Esophagus squamous epithelium (tissue), 5 donors: Measurements from ENCODE around the gene NEIL1. TPM values are rescaled to one million over a fixed set of nuclear protein-coding genes. Genes with fewer than 3 reads are reported as not detected.

ENCODE experiments used
- DNase-seq: peaks from one replicate; lab custom pipeline; 2025; lab: John Stamatoyannopoulos, UW
- H3K27ac ChIP-seq, 4 donors: fragments of 200-600 bp; sonication (generic); one replicate each; pipeline ENCODE4 v1.5.1; 2016 to 2019; ENCODE audit warnings: mild to moderate bottlenecking in 1 of 4
- H3K27me3 ChIP-seq, 4 donors: fragments of 200-600 bp; sonication (generic); 1 replicate in 3 of 4; 2 replicates in 1 of 4; pipeline versions ENCODE4 v1.5.1 to v1.6.0; 2017 to 2021; ENCODE audit warnings: antibody characterized with exemption in 1 of 4
- H3K36me3 ChIP-seq, 3 donors: fragments of 200-600 bp; sonication (generic); one replicate each; pipeline ENCODE4 v1.5.1; 2016 to 2019
- H3K4me1 ChIP-seq, 3 donors: fragments of 200-600 bp; sonication (generic); one replicate each; pipeline ENCODE4 v1.5.1; 2017 to 2019
- H3K4me3 ChIP-seq, 4 donors: fragments of 200-600 bp; sonication (generic); 1 replicate in 3 of 4; 2 replicates in 1 of 4; pipeline ENCODE4 v1.5.1; 2016 to 2019; ENCODE audit warnings: mild to moderate bottlenecking in 2 of 4, moderate library complexity in 1 of 4
- H3K9me3 ChIP-seq, 3 donors: fragments of 200-600 bp; sonication (generic); one replicate each; pipeline ENCODE4 v1.5.1; 2016 to 2019
- CTCF ChIP-seq, 6 experiments: fragments of 450-650 bp in 4 of 6; fragments of 200-600 bp in 2 of 6; sonication (generic) in 2 of 6; IDR thresholded peaks; one replicate each; pipeline ENCODE4 v1.5.1; 2016 to 2019; ENCODE audit warnings: antibody characterized with exemption in 6 of 6, mild to moderate bottlenecking in 4 of 6, moderate library complexity in 4 of 6
- POLR2A ChIP-seq, 4 donors: fragments of 450-650 bp; IDR thresholded peaks; one replicate each; pipeline ENCODE4 v1.6.1; 2017; ENCODE audit warnings: antibody characterized with exemption in 4 of 4, mild to moderate bottlenecking in 4 of 4, moderate library complexity in 3 of 4
- WGBS, 2 donors: methylation state at CpG; one replicate each; pipeline ENCODE4 v1.1.5; 2018; 5-methylcytosine and 5-hydroxymethylcytosine counted together
- intact Hi-C: fragments of 100-400 bp; cut with DNase I; formaldehyde crosslinking; loops from one replicate; pipeline ENCODE4 v1.15.0; 2022
- total RNA-seq, 4 donors: library from RNA; depleted of rRNA; stranded (reverse); fragments of >200 nt; gene quantifications; one replicate each; pipeline ENCODE4 v1.1.0, GENCODE V29; 2016
- donor health status: DM: yes; HTN: yes; CAD: no.

NEIL1 gene
- total RNA-seq, 4 donors from 2014 or later, result 7.9 to 58.0 (median 10.9) TPM

GRCh38 chr15:75361989-75362641, 15.3 kb downstream of the NEIL1 start:
- no peak for DNase-seq
- no peak for TF ChIP-seq CTCF (IDR thresholded peaks at IDR 0.05)
- intact Hi-C loops, result no loop called here
- Histone ChIP-seq H3K9me3 (no peaks in the 10 kb centered on the region), H3K4me3 (no peak overlapping the region), H3K4me1 (peaks cover 0 to 5% (median under 1%) of the 10 kb centered on the region in 3 donors), H3K27ac (no peak overlapping the region), H3K27me3 (no peaks in the 10 kb centered on the region), H3K36me3 (peaks cover 34 to 99% (median 38%) of the 10 kb centered on the region in 3 donors)
- WGBS, 2 donors, result 80% methylated on average over 1 of the region's 13 CpGs; no CpG with 5 or more reads in 1 of the 2 donors

- WGBS, 2 donors, result 80% methylated on average over 2 of the region's 7 CpGs; no CpG with 5 or more reads in 1 of the 2 donors
Measured at GRCh38 chr15:75362642-75363249, 15.9 kb downstream of the NEIL1 start.

GRCh38 chr15:75363786-75364185, 16.9 kb downstream of the NEIL1 start:
- no peak overlapping the region for H3K4me3 ChIP-seq
- no peaks in the 10 kb centered on the region for H3K9me3 ChIP-seq
- no peak for TF ChIP-seq CTCF (IDR thresholded peaks at IDR 0.05)
- TF ChIP-seq POLR2A (IDR thresholded peaks at IDR 0.05), result no peak
- H3K27me3 ChIP-seq, result no peaks in the 10 kb centered on the region
- H3K4me1 ChIP-seq, result peaks cover 0 to 14% (median 6%) of the 10 kb centered on the region in 3 donors
- peaks cover 25 to 86% (median 38%) of the 10 kb centered on the region in 3 donors for H3K36me3 ChIP-seq
- 95 to 98% methylated on average over 6 to 9 of the region's 9 CpGs for WGBS, 2 donors
- no peak overlapping the region for H3K27ac ChIP-seq
- intact Hi-C loops, result no loop called here
- DNase-seq, result no peak

More at GRCh38 chr15:75362642-75363249, 15.9 kb downstream of the NEIL1 start:
- Histone ChIP-seq H3K36me3 (peaks cover 31 to 96% (median 39%) of the 10 kb centered on the region in 3 donors), H3K4me1 (peaks cover 0 to 11% (median 6%) of the 10 kb centered on the region in 3 donors), H3K4me3 (no peak overlapping the region), H3K27ac (no peak overlapping the region), H3K9me3 (no peaks in the 10 kb centered on the region), H3K27me3 (no peaks in the 10 kb centered on the region)
- intact Hi-C loops, result no loop called here
- DNase-seq, result no peak
- TF ChIP-seq CTCF (IDR thresholded peaks at IDR 0.05) (no peak), POLR2A (IDR thresholded peaks at IDR 0.05) (no peak)

- TF ChIP-seq CTCF (IDR thresholded peaks at IDR 0.05) (no peak), POLR2A (IDR thresholded peaks at IDR 0.05) (no peak)
- whole genome bisulfite sequencing, 2 donors, result 92 to 94% methylated on average over 5 to 6 of the region's 6 CpGs
- Histone ChIP-seq H3K36me3 (peaks cover 21 to 80% (median 28%) of the 10 kb centered on the region in 3 donors), H3K27ac (no peak overlapping the region), H3K4me1 (peaks cover 8 to 25% (median 17%) of the 10 kb centered on the region in 3 donors), H3K27me3 (no peaks in the 10 kb centered on the region), H3K9me3 (no peaks in the 10 kb centered on the region), H3K4me3 (no peak overlapping the region)
- intact Hi-C loops, result no loop called here
- no peak for DNase-seq
Measured at GRCh38 chr15:75364881-75365280, 18.0 kb downstream of the NEIL1 start.

- H3K27ac ChIP-seq, result no peak overlapping the region
- H3K4me3 ChIP-seq, result no peak overlapping the region
- DNase-seq, result no peak
- no peaks in the 10 kb centered on the region for H3K9me3 ChIP-seq
- peaks cover 8 to 36% (median 21%) of the 10 kb centered on the region in 3 donors for H3K4me1 ChIP-seq
- H3K36me3 ChIP-seq, result peaks cover 20 to 79% (median 26%) of the 10 kb centered on the region in 3 donors
- no peak for TF ChIP-seq CTCF (IDR thresholded peaks at IDR 0.05)
- TF ChIP-seq POLR2A (IDR thresholded peaks at IDR 0.05), result no peak
- intact Hi-C loops, result no loop called here
- 86 to 90% methylated on average over 3 of the region's 3 CpGs for WGBS, 2 donors
- H3K27me3 ChIP-seq, result no peaks in the 10 kb centered on the region
Measured at GRCh38 chr15:75366163-75366562, 19.3 kb downstream of the NEIL1 start.
